ENCODE data around the gene PSMC4.

The PSMC4 gene

DNA sequence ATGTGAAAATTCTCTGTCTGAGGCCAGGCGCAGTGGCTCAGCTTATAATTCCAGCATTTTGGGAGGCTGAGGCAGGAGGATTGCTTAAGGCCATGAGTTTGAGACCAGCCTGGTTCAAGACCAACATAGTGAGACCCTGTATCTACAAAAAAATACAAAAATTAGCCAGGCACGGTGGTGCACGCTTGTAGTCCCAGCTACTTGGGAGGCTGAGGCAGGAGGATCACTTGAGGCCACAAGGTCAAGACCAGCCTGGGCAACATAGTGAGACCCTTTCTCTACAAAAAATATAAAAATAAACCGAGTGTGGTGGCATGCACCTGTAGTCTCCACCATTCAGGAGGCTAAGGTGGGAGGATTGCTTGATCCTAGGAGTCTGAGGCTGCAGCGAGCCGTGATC lies 34.3 kb upstream of the PSMC4 start:
- TF ChIP-seq CEBPB (IDR thresholded peaks at IDR 0.05) (no peak), TAF1 (IDR thresholded peaks at IDR 0.05; ENCODE audit: low read depth) (no peak), YY1 (IDR thresholded peaks at IDR 0.05; ENCODE audit: low read depth) (no peak), TEAD4 (IDR thresholded peaks at IDR 0.05) (no peak), CREB1 (IDR thresholded peaks at IDR 0.05; ENCODE audit: low read depth) (no peak), EP300 (IDR thresholded peaks at IDR 0.05; ENCODE audit: borderline replicate concordance) (no peak), EGR1 (IDR thresholded peaks at IDR 0.05) (no peak), TCF12 (IDR thresholded peaks at IDR 0.05; ENCODE audit: low read depth) (no peak), ZBTB7A (IDR thresholded peaks at IDR 0.05; ENCODE audit: low read depth) (no peak), FOXM1 (IDR thresholded peaks at IDR 0.05; ENCODE audit: borderline replicate concordance, low read depth) (no peak), RAD21 (IDR thresholded peaks at IDR 0.05; ENCODE audit: low read depth) (no peak), NFIC (IDR thresholded peaks at IDR 0.05) (no peak)
- TF ChIP-seq, protein P1, sequence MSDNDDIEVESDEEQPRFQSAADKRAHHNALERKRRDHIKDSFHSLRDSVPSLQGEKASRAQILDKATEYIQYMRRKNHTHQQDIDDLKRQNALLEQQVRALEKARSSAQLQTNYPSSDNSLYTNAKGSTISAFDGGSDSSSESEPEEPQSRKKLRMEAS (IDR thresholded peaks at IDR 0.05): no peak
- TF ChIP-seq, protein P2, sequence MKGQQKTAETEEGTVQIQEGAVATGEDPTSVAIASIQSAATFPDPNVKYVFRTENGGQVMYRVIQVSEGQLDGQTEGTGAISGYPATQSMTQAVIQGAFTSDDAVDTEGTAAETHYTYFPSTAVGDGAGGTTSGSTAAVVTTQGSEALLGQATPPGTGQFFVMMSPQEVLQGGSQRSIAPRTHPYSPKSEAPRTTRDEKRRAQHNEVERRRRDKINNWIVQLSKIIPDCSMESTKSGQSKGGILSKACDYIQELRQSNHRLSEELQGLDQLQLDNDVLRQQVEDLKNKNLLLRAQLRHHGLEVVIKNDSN (IDR thresholded peaks at IDR 0.05): no peak
- TF ChIP-seq, protein P3, sequence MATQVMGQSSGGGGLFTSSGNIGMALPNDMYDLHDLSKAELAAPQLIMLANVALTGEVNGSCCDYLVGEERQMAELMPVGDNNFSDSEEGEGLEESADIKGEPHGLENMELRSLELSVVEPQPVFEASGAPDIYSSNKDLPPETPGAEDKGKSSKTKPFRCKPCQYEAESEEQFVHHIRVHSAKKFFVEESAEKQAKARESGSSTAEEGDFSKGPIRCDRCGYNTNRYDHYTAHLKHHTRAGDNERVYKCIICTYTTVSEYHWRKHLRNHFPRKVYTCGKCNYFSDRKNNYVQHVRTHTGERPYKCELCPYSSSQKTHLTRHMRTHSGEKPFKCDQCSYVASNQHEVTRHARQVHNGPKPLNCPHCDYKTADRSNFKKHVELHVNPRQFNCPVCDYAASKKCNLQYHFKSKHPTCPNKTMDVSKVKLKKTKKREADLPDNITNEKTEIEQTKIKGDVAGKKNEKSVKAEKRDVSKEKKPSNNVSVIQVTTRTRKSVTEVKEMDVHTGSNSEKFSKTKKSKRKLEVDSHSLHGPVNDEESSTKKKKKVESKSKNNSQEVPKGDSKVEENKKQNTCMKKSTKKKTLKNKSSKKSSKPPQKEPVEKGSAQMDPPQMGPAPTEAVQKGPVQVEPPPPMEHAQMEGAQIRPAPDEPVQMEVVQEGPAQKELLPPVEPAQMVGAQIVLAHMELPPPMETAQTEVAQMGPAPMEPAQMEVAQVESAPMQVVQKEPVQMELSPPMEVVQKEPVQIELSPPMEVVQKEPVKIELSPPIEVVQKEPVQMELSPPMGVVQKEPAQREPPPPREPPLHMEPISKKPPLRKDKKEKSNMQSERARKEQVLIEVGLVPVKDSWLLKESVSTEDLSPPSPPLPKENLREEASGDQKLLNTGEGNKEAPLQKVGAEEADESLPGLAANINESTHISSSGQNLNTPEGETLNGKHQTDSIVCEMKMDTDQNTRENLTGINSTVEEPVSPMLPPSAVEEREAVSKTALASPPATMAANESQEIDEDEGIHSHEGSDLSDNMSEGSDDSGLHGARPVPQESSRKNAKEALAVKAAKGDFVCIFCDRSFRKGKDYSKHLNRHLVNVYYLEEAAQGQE (IDR thresholded peaks at IDR 0.05; ENCODE audit: low read depth): no peak

DNA sequence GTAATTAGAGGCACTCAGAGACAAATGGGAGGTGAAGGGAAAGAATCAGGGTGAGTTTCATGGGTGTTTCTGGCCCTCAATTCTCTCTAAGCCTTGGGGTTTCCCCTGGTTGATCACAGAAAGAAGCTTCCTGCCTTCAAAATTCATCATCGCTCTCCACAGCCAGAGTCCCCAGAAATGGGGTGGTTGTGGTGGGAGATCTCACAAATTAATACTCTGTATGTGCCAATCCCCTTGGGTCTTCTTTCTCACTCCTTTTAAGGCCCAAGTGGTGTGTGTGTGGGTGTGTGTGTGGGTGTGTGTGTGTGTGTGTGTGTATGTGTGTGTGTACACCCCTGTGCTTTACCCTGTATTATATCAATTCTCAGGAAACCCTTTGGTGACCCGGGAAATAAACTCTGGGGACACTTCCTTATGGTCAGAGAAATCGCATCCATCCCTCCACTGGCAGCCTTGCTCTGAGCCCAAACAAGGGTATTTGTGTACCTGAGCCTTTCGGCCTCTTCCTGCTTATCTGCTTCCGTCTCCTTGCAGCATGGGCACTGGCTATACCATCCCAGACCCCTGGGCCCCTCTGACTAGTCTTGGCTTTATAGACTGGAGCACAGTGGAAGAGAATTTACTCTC lies 33.8 kb upstream of the PSMC4 start:
- TF ChIP-seq NFIC (IDR thresholded peaks at IDR 0.05) (no peak), CREB1 (IDR thresholded peaks at IDR 0.05; ENCODE audit: low read depth) (no peak), TCF12 (IDR thresholded peaks at IDR 0.05; ENCODE audit: low read depth) (no peak), FOXM1 (IDR thresholded peaks at IDR 0.05; ENCODE audit: borderline replicate concordance, low read depth) (no peak), EP300 (IDR thresholded peaks at IDR 0.05; ENCODE audit: borderline replicate concordance) (no peak), TAF1 (IDR thresholded peaks at IDR 0.05; ENCODE audit: low read depth) (no peak), YY1 (IDR thresholded peaks at IDR 0.05; ENCODE audit: low read depth) (no peak)
- TF ChIP-seq, protein P3 (IDR thresholded peaks at IDR 0.05; ENCODE audit: low read depth): no peak
- TF ChIP-seq, protein P1 (IDR thresholded peaks at IDR 0.05): no peak

DNA sequence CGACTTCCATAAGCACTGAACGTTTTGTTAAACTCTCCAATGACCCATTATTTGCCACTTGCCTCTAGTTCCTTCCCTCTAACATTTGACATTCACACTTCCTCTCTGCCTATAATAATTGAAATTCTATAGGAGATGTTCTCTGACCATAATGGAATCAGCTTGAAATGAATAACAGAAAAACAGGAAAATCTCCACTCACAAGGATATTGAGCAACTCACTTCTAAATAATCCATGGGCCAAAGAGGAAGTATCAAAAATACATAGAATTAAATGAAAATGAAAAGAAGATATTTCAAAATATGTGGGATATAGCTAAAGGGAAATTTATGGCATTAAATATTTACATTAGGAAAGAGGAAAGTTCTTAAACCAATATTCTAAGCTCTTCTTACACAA lies 33.2 kb upstream of the PSMC4 start:
- TF ChIP-seq EP300 (IDR thresholded peaks at IDR 0.05; ENCODE audit: borderline replicate concordance): no peak
- no peak for TF ChIP-seq RAD21 (IDR thresholded peaks at IDR 0.05; ENCODE audit: low read depth)
- TF ChIP-seq CEBPB (IDR thresholded peaks at IDR 0.05): no peak
- no peak for TF ChIP-seq TEAD4 (IDR thresholded peaks at IDR 0.05)
- no peak for TF ChIP-seq NFIC (IDR thresholded peaks at IDR 0.05)
- TF ChIP-seq, protein P1 (IDR thresholded peaks at IDR 0.05): no peak
- TF ChIP-seq, protein P3 (IDR thresholded peaks at IDR 0.05; ENCODE audit: low read depth): no peak
- no peak for TF ChIP-seq YY1 (IDR thresholded peaks at IDR 0.05; ENCODE audit: low read depth)
- no peak for TF ChIP-seq TCF12 (IDR thresholded peaks at IDR 0.05; ENCODE audit: low read depth)
- TF ChIP-seq, protein P2 (IDR thresholded peaks at IDR 0.05): no peak
- TF ChIP-seq EGR1 (IDR thresholded peaks at IDR 0.05): no peak
- no peak for TF ChIP-seq TAF1 (IDR thresholded peaks at IDR 0.05; ENCODE audit: low read depth)
- no peak for TF ChIP-seq FOXM1 (IDR thresholded peaks at IDR 0.05; ENCODE audit: borderline replicate concordance, low read depth)
- TF ChIP-seq ZBTB7A (IDR thresholded peaks at IDR 0.05; ENCODE audit: low read depth): no peak

DNA sequence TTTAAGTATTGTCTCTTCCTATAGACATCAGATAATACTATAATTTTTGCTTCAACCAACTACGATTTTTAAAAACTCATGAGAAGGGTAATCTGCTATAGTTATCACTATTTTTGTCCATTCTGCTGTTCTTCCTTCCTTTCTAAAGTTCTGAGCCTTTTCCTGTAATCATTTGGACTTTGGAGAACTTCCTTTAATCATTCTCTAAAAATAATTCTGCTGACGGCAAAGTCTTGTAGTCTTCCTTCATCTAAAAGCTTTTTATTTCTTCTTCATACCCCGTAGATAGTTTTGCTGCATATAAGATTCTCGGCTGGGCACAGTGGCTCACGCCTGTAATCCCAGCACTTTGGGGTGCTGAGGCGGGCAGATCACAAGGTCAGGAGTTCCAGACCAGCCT lies 31.4 kb upstream of the PSMC4 start:
- no peak for TF ChIP-seq FOXM1 (IDR thresholded peaks at IDR 0.05; ENCODE audit: borderline replicate concordance, low read depth)
- no peak for TF ChIP-seq TEAD4 (IDR thresholded peaks at IDR 0.05)
- no peak for TF ChIP-seq EP300 (IDR thresholded peaks at IDR 0.05; ENCODE audit: borderline replicate concordance)
- TF ChIP-seq, protein P3 (IDR thresholded peaks at IDR 0.05; ENCODE audit: low read depth): no peak
- TF ChIP-seq YY1 (IDR thresholded peaks at IDR 0.05; ENCODE audit: low read depth): no peak
- no peak for TF ChIP-seq CREB1 (IDR thresholded peaks at IDR 0.05; ENCODE audit: low read depth)
- TF ChIP-seq ZBTB7A (IDR thresholded peaks at IDR 0.05; ENCODE audit: low read depth): no peak
- TF ChIP-seq TCF12 (IDR thresholded peaks at IDR 0.05; ENCODE audit: low read depth): no peak
- no peak for TF ChIP-seq TAF1 (IDR thresholded peaks at IDR 0.05; ENCODE audit: low read depth)
- TF ChIP-seq, protein P1 (IDR thresholded peaks at IDR 0.05): no peak
- TF ChIP-seq EGR1 (IDR thresholded peaks at IDR 0.05): no peak
- TF ChIP-seq, protein P2 (IDR thresholded peaks at IDR 0.05): no peak
- TF ChIP-seq RAD21 (IDR thresholded peaks at IDR 0.05; ENCODE audit: low read depth): no peak
- no peak for TF ChIP-seq CEBPB (IDR thresholded peaks at IDR 0.05)
- TF ChIP-seq NFIC (IDR thresholded peaks at IDR 0.05): no peak
